SK-N-SH treated with all-trans-retinoic acid at 6 μM for 48 hours (cell line): Measurements from ENCODE around the gene SLC17A9.

ENCODE experiments used
- ATAC-seq: fragments of 200-7000 bp; cut with Tn5 transposase; 3 replicates; pipeline ENCODE4 v1.9.1; 2020; ENCODE audit warnings: mild to moderate bottlenecking, moderate library complexity
- ARNTL ChIP-seq: fragments of 450-650 bp; formaldehyde crosslinking; IDR thresholded peaks from 2 replicates; pipeline ENCODE4 v1.5.0; 2020; ENCODE audit warnings: low read depth, mild to moderate bottlenecking, moderate library complexity, borderline replicate concordance
- BACH2 ChIP-seq: fragments of 250-450 bp; sonication (Bioruptor Pico); IDR thresholded peaks from 2 replicates; pipeline ENCODE4 v1.9.0; 2021; ENCODE audit warnings: mild to moderate bottlenecking, borderline replicate concordance
- CREB5 ChIP-seq: fragments of 250-450 bp; sonication (Bioruptor Pico); IDR thresholded peaks from 2 replicates; pipeline ENCODE4 v1.5.1; 2020; ENCODE audit warnings: low read depth, mild to moderate bottlenecking, moderate library complexity
- CSRNP3 ChIP-seq: fragments of 250-450 bp; sonication (Bioruptor Pico); IDR thresholded peaks from 2 replicates; pipeline ENCODE4 v1.5.1; 2021; ENCODE audit warnings: mild to moderate bottlenecking, moderate library complexity
- ESRRG ChIP-seq: fragments of 250-450 bp; sonication (Bioruptor Pico); IDR thresholded peaks from 2 replicates; pipeline ENCODE4 v1.6.1; 2021; ENCODE audit warnings: mild to moderate bottlenecking
- GLIS3 ChIP-seq: fragments of 250-450 bp; sonication (Bioruptor Pico); IDR thresholded peaks from 2 replicates; pipeline ENCODE4 v1.5.0; 2020; ENCODE audit warnings: mild to moderate bottlenecking, moderate library complexity
- ISL1 ChIP-seq: fragments of 250-450 bp; sonication (Bioruptor Pico); IDR thresholded peaks from 2 replicates; pipeline ENCODE4 v2.1.2; 2022; ENCODE audit warnings: mild to moderate bottlenecking, moderate library complexity
- OSR1 ChIP-seq: fragments of 250-450 bp; sonication (Bioruptor Pico); IDR thresholded peaks from 2 replicates; pipeline ENCODE4 v1.8.0; 2022; ENCODE audit warnings: moderate library complexity, mild to moderate bottlenecking, inconsistent platforms
- PATZ1 ChIP-seq: fragments of 250-450 bp; sonication (Bioruptor Pico); IDR thresholded peaks from 2 replicates; pipeline ENCODE4 v1.8.0; 2020; ENCODE audit warnings: mild to moderate bottlenecking, moderate library complexity, borderline replicate concordance
- POU6F1 ChIP-seq: fragments of 250-450 bp; sonication (Bioruptor Pico); IDR thresholded peaks from 2 replicates; pipeline ENCODE4 v1.8.0; 2021; ENCODE audit warnings: low read depth, mild to moderate bottlenecking, moderate library complexity, borderline replicate concordance
- PPARA ChIP-seq: fragments of 250-450 bp; sonication (Bioruptor Pico); IDR thresholded peaks from 2 replicates; pipeline ENCODE4 v1.5.0; 2020; ENCODE audit warnings: mild to moderate bottlenecking, borderline replicate concordance
- RARB ChIP-seq: fragments of 250-450 bp; sonication (Bioruptor Pico); IDR thresholded peaks from 2 replicates; pipeline ENCODE4 v1.8.0; 2021; ENCODE audit warnings: mild to moderate bottlenecking, moderate library complexity
- SNAI2 ChIP-seq: fragments of 250-450 bp; sonication (Bioruptor Pico); IDR thresholded peaks from 2 replicates; pipeline ENCODE4 v1.5.0; 2020; ENCODE audit warnings: mild to moderate bottlenecking, moderate library complexity
- TCF4 ChIP-seq: fragments of 250-450 bp; sonication (Bioruptor Pico); IDR thresholded peaks from 2 replicates; pipeline ENCODE4 v1.8.0; 2021; ENCODE audit warnings: mild to moderate bottlenecking, moderate library complexity, borderline replicate concordance
- TOX ChIP-seq: fragments of 250-450 bp; sonication (Bioruptor Pico); IDR thresholded peaks from 2 replicates; pipeline ENCODE4 v1.8.0; 2021; ENCODE audit warnings: mild to moderate bottlenecking, moderate library complexity, borderline replicate concordance
- ZC3H10 ChIP-seq: fragments of 250-450 bp; sonication (Bioruptor Pico); IDR thresholded peaks from 2 replicates; pipeline ENCODE4 v1.5.1; 2021; ENCODE audit warnings: mild to moderate bottlenecking, moderate library complexity
- ZFP3 ChIP-seq: fragments of 250-450 bp; sonication (Bioruptor Pico); IDR thresholded peaks from 2 replicates; pipeline ENCODE4 v1.5.0; 2020; ENCODE audit warnings: mild to moderate bottlenecking, moderate library complexity
- ZFP30 ChIP-seq: fragments of 450-650 bp; formaldehyde crosslinking; IDR thresholded peaks from 2 replicates; pipeline ENCODE4 v1.5.0; 2022; ENCODE audit warnings: mild to moderate bottlenecking, moderate library complexity
- ZNF565 ChIP-seq: fragments of 450-650 bp; formaldehyde crosslinking; conservative IDR thresholded peaks from 2 replicates; pipeline ENCODE4 v1.5.0; 2020; ENCODE audit warnings: low read depth, mild to moderate bottlenecking, moderate library complexity
- ZNF70 ChIP-seq: fragments of 450-650 bp; formaldehyde crosslinking; IDR thresholded peaks from 2 replicates; pipeline ENCODE4 v1.5.0; 2020; ENCODE audit warnings: mild to moderate bottlenecking, moderate library complexity
- ZNF8 ChIP-seq: fragments of 450-650 bp; formaldehyde crosslinking; IDR thresholded peaks from 2 replicates; pipeline ENCODE4 v1.5.0; 2020; ENCODE audit warnings: mild to moderate bottlenecking, moderate library complexity

Gene SLC17A9

GRCh38 chr20:63000958-63001357 is 48.4 kb downstream of the SLC17A9 start (continued):
- TF ChIP-seq POU6F1 (CRISPR knock-in tag) (no peak), ISL1 (no peak), PPARA (no peak)

- TF ChIP-seq TOX (CRISPR knock-in tag) (no peak), POU6F1 (CRISPR knock-in tag) (no peak), ZFP30 (no peak), OSR1 (no peak), ESRRG (CRISPR knock-in tag) (no peak), ZC3H10 (CRISPR knock-in tag) (no peak), SNAI2 (CRISPR knock-in tag) (no peak), CREB5 (CRISPR knock-in tag) (no peak), CSRNP3 (CRISPR knock-in tag) (no peak), ZNF70 (CRISPR knock-in tag) (no peak), ZNF565 (CRISPR knock-in tag) (no peak), PATZ1 (CRISPR knock-in tag) (no peak), ARNTL (CRISPR knock-in tag) (no peak), ISL1 (no peak), RARB (CRISPR knock-in tag) (no peak), PPARA (no peak), GLIS3 (CRISPR knock-in tag) (no peak), ZFP3 (CRISPR knock-in tag) (no peak)
- TF ChIP-seq, all 23 proteins: peak for 0
- no peak for ATAC-seq
These were observed 50.0 kb downstream of the SLC17A9 start for GRCh38 chr20:63002511-63002910.

GRCh38 chr20:63003546-63003945 is 51.0 kb downstream of the SLC17A9 start:
- TF ChIP-seq RARB (CRISPR knock-in tag) (no peak), TOX (CRISPR knock-in tag) (no peak), OSR1 (no peak)
- ATAC-seq = no peak

- no peak for ATAC-seq
- TF ChIP-seq CSRNP3 (CRISPR knock-in tag) (no peak), CREB5 (CRISPR knock-in tag) (no peak), POU6F1 (CRISPR knock-in tag) (no peak), BACH2 (CRISPR knock-in tag) (no peak), TCF4 (CRISPR knock-in tag) (no peak), ZC3H10 (CRISPR knock-in tag) (no peak), ZNF565 (CRISPR knock-in tag) (no peak), ISL1 (no peak), ZNF70 (CRISPR knock-in tag) (no peak), RARB (CRISPR knock-in tag) (no peak), GLIS3 (CRISPR knock-in tag) (no peak), PPARA (no peak), ZNF8 (no peak)
These were observed 52.3 kb downstream of the SLC17A9 start for GRCh38 chr20:63004607-63005364.
